B cell (primary cell): ENCODE data around the gene IL10RA. TPM values are rescaled to one million over a fixed set of nuclear protein-coding genes. Genes with fewer than 3 reads are reported as not detected.

Source experiments
- ATAC-seq: fragments of 200-7000 bp; cut with Tn5 transposase; one replicate; pipeline ENCODE4 v1.10.0; 2021; ENCODE audit warnings: low read depth, mild to moderate bottlenecking, moderate number of reproducible peaks, moderate library complexity
- CTCF ChIA-PET: fragments of 350-600 bp; sonication (Branson Sonifier 250); formaldehyde crosslinking; loops from one replicate; lab custom pipeline; 2021; ENCODE audit warnings: antibody characterized with exemption, inconsistent platforms; lab: Charles Lee
- POLR2A ChIA-PET: fragments of 350-600 bp; sonication (Branson Sonifier 250); formaldehyde crosslinking; loops from one replicate; lab custom pipeline; 2021; ENCODE audit warnings: antibody characterized with exemption; lab: Charles Lee
- DNase-seq: peaks from one replicate; pipeline ENCODE4 v3.0.0; 2013
- H2AFZ ChIP-seq: 2 replicates; pipeline ENCODE4 v1.6.1; 2012; ENCODE audit warnings: mild to moderate bottlenecking, low read depth, low read length; ENCODE audit not compliant: insufficient read depth, poor library complexity, severe bottlenecking
- H3K27ac ChIP-seq, 2 donors: 1 replicate in 1 of 2; 2 replicates in 1 of 2; pipeline ENCODE4 v1.5.1; 2012 to 2013; ENCODE audit warnings: low read length in 2 of 2, mild to moderate bottlenecking in 2 of 2, moderate library complexity in 1 of 2
- H3K27me3 ChIP-seq, 4 experiments: fragments of 200-600 bp in 1 of 4; sonication (generic) in 1 of 4; replicated peaks in 1 of 4; 1 replicate in 2 of 4; 2 replicates in 2 of 4; pipeline versions ENCODE4 v1.6.1 to v1.7.0; 2013 to 2016; ENCODE audit warnings: low read length in 3 of 4, mild to moderate bottlenecking in 2 of 4, mixed read lengths in 1 of 4, moderate library complexity in 1 of 4; ENCODE audit not compliant: insufficient read depth in 4 of 4, control insufficient read depth in 3 of 4; ENCODE audit errors: control extremely low read depth in 1 of 4
- H3K36me3 ChIP-seq, 2 experiments: replicated peaks in 1 of 2; 1 replicate in 1 of 2; 2 replicates in 1 of 2; pipeline versions ENCODE4 v1.6.1 to v1.7.1; 2013; ENCODE audit warnings: low read length in 1 of 2; ENCODE audit not compliant: insufficient read depth in 2 of 2, control insufficient read depth in 1 of 2; ENCODE audit errors: control extremely low read depth in 1 of 2, extremely low read depth in 1 of 2
- H3K4me1 ChIP-seq, 2 donors: fragments of 200-600 bp in 1 of 2; sonication (generic) in 1 of 2; 1 replicate in 1 of 2; 2 replicates in 1 of 2; pipeline versions ENCODE4 v1.5.1 to v1.6.1; 2013 to 2017; ENCODE audit warnings: low read length in 2 of 2; ENCODE audit not compliant: control insufficient read depth in 2 of 2, insufficient read depth in 2 of 2
- H3K4me2 ChIP-seq: replicated peaks from 2 replicates; pipeline ENCODE3; 2012; ENCODE audit warnings: mild to moderate bottlenecking, low read depth, low read length; ENCODE audit not compliant: poor library complexity, severe bottlenecking
- H3K4me3 ChIP-seq, 5 experiments: fragments of 200-600 bp in 1 of 5; sonication (generic) in 1 of 5; 1 replicate in 3 of 5; 2 replicates in 2 of 5; pipeline versions ENCODE4 v1.5.1 to v1.7.0; 2011 to 2016; ENCODE audit warnings: low read length in 4 of 5, mild to moderate bottlenecking in 4 of 5, low read depth in 2 of 5, control low read depth in 1 of 5, moderate library complexity in 1 of 5; ENCODE audit not compliant: insufficient read depth in 1 of 5; ENCODE audit errors: control extremely low read depth in 1 of 5, extremely low read depth in 1 of 5
- H3K79me2 ChIP-seq: fragments of 200-600 bp; sonication (generic); one replicate; pipeline ENCODE4 v1.6.0; 2016; ENCODE audit warnings: low read length; ENCODE audit not compliant: control insufficient read depth, insufficient read depth
- H3K9ac ChIP-seq: fragments of 200-600 bp; sonication (generic); 2 replicates; pipeline ENCODE4 v1.6.1; 2017; ENCODE audit warnings: mild to moderate bottlenecking, low read length, moderate library complexity
- H3K9me3 ChIP-seq, 3 donors: one replicate each; pipeline versions ENCODE4 v1.6.1 to v1.7.1; 2013; ENCODE audit warnings: low read length in 2 of 3; ENCODE audit not compliant: control insufficient read depth in 2 of 3, insufficient read depth in 1 of 3; ENCODE audit errors: control extremely low read depth in 1 of 3
- H4K20me1 ChIP-seq: 2 replicates; pipeline ENCODE4 v1.6.0; 2012; ENCODE audit warnings: mild to moderate bottlenecking, low read length; ENCODE audit not compliant: insufficient read depth, control insufficient read depth, poor library complexity, severe bottlenecking
- H3K27ac Mint-ChIP-seq: one replicate; pipeline ENCODE4 v1.8.0; 2021; ENCODE audit warnings: mixed read lengths
- H3K27me3 Mint-ChIP-seq: one replicate; pipeline ENCODE4 v1.8.0; 2021; ENCODE audit warnings: mixed read lengths
- H3K4me1 Mint-ChIP-seq: one replicate; pipeline ENCODE4 v1.8.0; 2021; ENCODE audit warnings: mixed read lengths
- H3K4me3 Mint-ChIP-seq: one replicate; pipeline ENCODE4 v1.8.0; 2021; ENCODE audit warnings: mixed read lengths
- H3K9me3 Mint-ChIP-seq: one replicate; pipeline ENCODE4 v1.8.0; 2022; ENCODE audit warnings: mixed read lengths; ENCODE audit not compliant: insufficient read depth
- EZH2 ChIP-seq: IDR thresholded peaks from 2 replicates; pipeline ENCODE4 v1.6.1; 2012; ENCODE audit warnings: borderline replicate concordance, low read depth, mild to moderate bottlenecking, moderate library complexity, low read length; ENCODE audit not compliant: insufficient read depth, poor library complexity, severe bottlenecking
- WGBS: methylation state at CpG from one replicate; pipeline ENCODE4 v1.1.5; 2013; ENCODE audit warnings: missing lambda C conversion rate; ENCODE audit not compliant: insufficient coverage; 5-methylcytosine and 5-hydroxymethylcytosine counted together
- intact Hi-C: fragments of 100-400 bp; cut with micrococcal nuclease; formaldehyde crosslinking; loops from one replicate; pipeline ENCODE4 v1.10.0; 2022
- polyA plus RNA-seq: library from polyadenylated mRNA; depleted of rRNA; stranded (reverse); fragments of >200 nt; gene quantifications from 2 replicates; pipeline ENCODE4 v1.2.3, GENCODE V29; 2012
- total RNA-seq, 2 donors: library from RNA; stranded (reverse); fragments of 120-200 nt in 1 of 2; gene quantifications; 1 replicate in 1 of 2; 2 replicates in 1 of 2; pipeline versions ENCODE4 v1.2.3 to v1.2.4, GENCODE V29; 2013 to 2022
- TF ChIP-seq, protein P1 (sequence below): fragments of 200-600 bp; IDR thresholded peaks from one replicate; pipeline ENCODE4 v1.8.0; 2022; ENCODE audit warnings: antibody characterized with exemption, mild to moderate bottlenecking

IL10RA gene
- total and polyA plus RNA-seq, 2 donors (not counting 1 experiment from before 2014, with no cell fraction given), result 73.3 to 417 TPM

DNA sequence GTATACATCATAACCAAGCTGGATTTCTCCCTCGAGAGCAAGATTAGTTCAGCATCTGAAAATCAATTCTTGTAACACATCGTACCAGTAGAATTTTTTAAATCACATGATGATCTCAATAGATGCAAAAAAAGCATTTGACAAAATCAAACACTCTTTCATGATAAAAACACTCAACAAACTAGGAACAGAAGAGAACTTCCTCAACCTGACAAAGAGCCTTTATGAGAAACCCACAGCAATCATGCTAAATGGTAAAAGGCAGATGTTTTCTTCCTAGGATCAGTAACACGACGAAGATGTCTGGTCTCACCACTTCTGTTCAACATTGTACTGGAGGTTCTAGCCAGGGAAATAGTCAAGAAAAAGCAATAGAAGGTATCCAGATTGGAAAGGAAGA, 56.6 kb downstream of the IL10RA start:
- peaks cover 22% of the 10 kb centered on the region for H3K4me1 Mint-ChIP-seq
- ChIA-PET CTCF (interaction anchor here (0.9 to 2.0 kb wide), 4 partner anchors 10 to 96 kb away, joined by 3 to 6 read pairs (median 4); no protein-coding TSS in a partner anchor), POLR2A (no interaction called here)
- H3K4me3 ChIP-seq, result no peak overlapping the region
- ATAC-seq (no peak), DNase-seq (no peak)
- no peak overlapping the region for H3K27ac ChIP-seq
- intact Hi-C loops, result no loop called here
- H3K27ac Mint-ChIP-seq, result no peak overlapping the region
- H3K9me3 Mint-ChIP-seq, result no peaks in the 10 kb centered on the region
- H3K4me3 Mint-ChIP-seq, result no peak overlapping the region
- H4K20me1 ChIP-seq, result no peaks in the 10 kb centered on the region
- H3K27me3 Mint-ChIP-seq, result no peaks in the 10 kb centered on the region
- WGBS, result 100% methylated on average over 2 of the region's 4 CpGs
- H3K9me3 ChIP-seq, result no peaks in the 10 kb centered on the region
- no peak overlapping the region for H3K9ac ChIP-seq
- peaks cover 0 to 3% of the 10 kb centered on the region in 2 donors for H3K4me1 ChIP-seq
- H3K79me2 ChIP-seq, result no peaks in the 10 kb centered on the region
- H3K36me3 ChIP-seq, result no peaks in the 10 kb centered on the region
- H3K4me2 ChIP-seq, result no peak overlapping the region
- no peak for TF ChIP-seq EZH2
- TF ChIP-seq, protein P1, sequence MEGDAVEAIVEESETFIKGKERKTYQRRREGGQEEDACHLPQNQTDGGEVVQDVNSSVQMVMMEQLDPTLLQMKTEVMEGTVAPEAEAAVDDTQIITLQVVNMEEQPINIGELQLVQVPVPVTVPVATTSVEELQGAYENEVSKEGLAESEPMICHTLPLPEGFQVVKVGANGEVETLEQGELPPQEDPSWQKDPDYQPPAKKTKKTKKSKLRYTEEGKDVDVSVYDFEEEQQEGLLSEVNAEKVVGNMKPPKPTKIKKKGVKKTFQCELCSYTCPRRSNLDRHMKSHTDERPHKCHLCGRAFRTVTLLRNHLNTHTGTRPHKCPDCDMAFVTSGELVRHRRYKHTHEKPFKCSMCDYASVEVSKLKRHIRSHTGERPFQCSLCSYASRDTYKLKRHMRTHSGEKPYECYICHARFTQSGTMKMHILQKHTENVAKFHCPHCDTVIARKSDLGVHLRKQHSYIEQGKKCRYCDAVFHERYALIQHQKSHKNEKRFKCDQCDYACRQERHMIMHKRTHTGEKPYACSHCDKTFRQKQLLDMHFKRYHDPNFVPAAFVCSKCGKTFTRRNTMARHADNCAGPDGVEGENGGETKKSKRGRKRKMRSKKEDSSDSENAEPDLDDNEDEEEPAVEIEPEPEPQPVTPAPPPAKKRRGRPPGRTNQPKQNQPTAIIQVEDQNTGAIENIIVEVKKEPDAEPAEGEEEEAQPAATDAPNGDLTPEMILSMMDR, result no peak
- no peaks in the 10 kb centered on the region for H3K27me3 ChIP-seq
- H2AFZ ChIP-seq, result no peak overlapping the region

DNA sequence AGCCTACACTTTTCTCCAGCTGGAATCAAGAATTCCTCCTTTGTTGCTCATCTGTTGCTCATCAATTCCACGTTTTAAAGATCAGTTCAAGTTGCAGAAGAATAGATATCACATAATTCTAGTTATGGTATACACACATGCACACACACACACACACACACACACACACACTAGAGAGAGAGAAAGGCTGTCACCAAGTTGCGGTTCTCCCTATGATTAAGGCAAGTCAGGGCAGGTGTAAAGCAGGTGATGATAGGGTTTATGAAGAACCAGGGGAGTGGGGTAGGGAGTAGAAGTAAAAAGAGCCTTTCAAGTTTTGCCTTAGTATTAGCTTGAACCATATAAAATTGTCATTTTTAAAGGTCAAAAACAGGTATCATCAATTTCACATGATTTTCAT, 59.0 kb downstream of the IL10RA start:
- no peaks in the 10 kb centered on the region for H3K9me3 ChIP-seq
- H3K27me3 ChIP-seq, result no peaks in the 10 kb centered on the region
- H3K36me3 ChIP-seq, result no peaks in the 10 kb centered on the region
- no peak overlapping the region for H3K4me3 ChIP-seq
- no peak overlapping the region for H2AFZ ChIP-seq
- no CpG with 5 or more reads among the region's 2 CpGs for WGBS
- ChIA-PET CTCF (interaction anchor here (0.8 to 6.3 kb wide), 6 partner anchors 8 to 237 kb away, joined by 3 to 79 read pairs (median 4); no protein-coding TSS in a partner anchor), POLR2A (interaction anchor here (0.9 to 1.6 kb wide), 3 partner anchors 30 to 92 kb away, joined by 3 to 4 read pairs (median 3); no protein-coding TSS in a partner anchor)
- no peak for ATAC-seq
- Mint-ChIP-seq H3K4me1 (peaks cover 30% of the 10 kb centered on the region), H3K27me3 (no peaks in the 10 kb centered on the region), H3K9me3 (no peaks in the 10 kb centered on the region), H3K4me3 (no peak overlapping the region), H3K27ac (no peak overlapping the region)
- intact Hi-C loops, result no loop called here
- no peak overlapping the region for H3K9ac ChIP-seq
- no peak overlapping the region for H3K4me2 ChIP-seq
- no peaks in the 10 kb centered on the region for H4K20me1 ChIP-seq
- no peak for DNase-seq
- no peak overlapping the region for H3K27ac ChIP-seq
- TF ChIP-seq EZH2, result no peak
- TF ChIP-seq, protein P1, result no peak
- H3K4me1 ChIP-seq, result peaks cover 4% of the 10 kb centered on the region in 2 donors
- no peaks in the 10 kb centered on the region for H3K79me2 ChIP-seq
